Small intestine (tissue), 7 donors: ENCODE results near the gene SYT15B. TPM values are rescaled to one million over a fixed set of nuclear protein-coding genes. Genes with fewer than 3 reads are reported as not detected.
"Not testable (repeated sequence)": the region's sequence is repeated elsewhere in the genome, so short reads cannot be mapped to it uniquely, and the experiment has no call there.

Source experiments
- DNase-seq, 2 donors: peaks; one replicate each; pipeline versions ENCODE4 v3.0.0 to v3.0.0-alpha.2; 2013
- FAIRE-seq: peaks from 2 replicates; lab custom pipeline; 2012; peaks lifted over from hg19 to GRCh38; lab: Jason Lieb, UNC
- H3K27ac ChIP-seq, 3 donors: one replicate each; pipeline ENCODE4 v1.5.1; 2013; ENCODE audit warnings: low read length in 2 of 3, mild to moderate bottlenecking in 2 of 3, control low read depth in 1 of 3, inconsistent platforms in 1 of 3, low read depth in 1 of 3, moderate library complexity in 1 of 3
- H3K27me3 ChIP-seq, 3 donors: one replicate each; pipeline ENCODE4 v1.6.1; 2013; ENCODE audit warnings: low read length in 3 of 3, inconsistent platforms in 1 of 3; ENCODE audit not compliant: control insufficient read depth in 3 of 3, insufficient read depth in 3 of 3
- H3K36me3 ChIP-seq, 3 donors: one replicate each; pipeline ENCODE4 v1.6.1; 2013; ENCODE audit warnings: low read length in 3 of 3, inconsistent platforms in 1 of 3, low read depth in 1 of 3, mild to moderate bottlenecking in 1 of 3, moderate library complexity in 1 of 3; ENCODE audit not compliant: control insufficient read depth in 3 of 3, insufficient read depth in 2 of 3
- H3K4me1 ChIP-seq, 3 donors: one replicate each; pipeline ENCODE4 v1.6.1; 2013; ENCODE audit warnings: low read length in 2 of 3, inconsistent platforms in 1 of 3, low read depth in 1 of 3, mild to moderate bottlenecking in 1 of 3, moderate library complexity in 1 of 3; ENCODE audit not compliant: control insufficient read depth in 3 of 3, insufficient read depth in 2 of 3
- H3K4me3 ChIP-seq, 3 donors: one replicate each; pipeline ENCODE4 v1.5.1; 2013; ENCODE audit warnings: low read length in 3 of 3, control low read depth in 1 of 3, inconsistent platforms in 1 of 3, low read depth in 1 of 3, mild to moderate bottlenecking in 1 of 3, moderate library complexity in 1 of 3
- H3K9me3 ChIP-seq, 2 donors: one replicate each; pipeline ENCODE4 v1.6.1; 2013; ENCODE audit warnings: low read depth in 1 of 2, low read length in 1 of 2; ENCODE audit not compliant: control insufficient read depth in 2 of 2, insufficient read depth in 1 of 2
- WGBS, 3 donors: extraction: QIAGEN DNeasy Blood & Tissue Kit; methylation state at CpG; one replicate each; pipeline ENCODE4 v1.1.7; 2013; 5-methylcytosine and 5-hydroxymethylcytosine counted together
- polyA plus RNA-seq, 4 donors: library from polyadenylated mRNA; stranded (reverse) in 3 of 4; unstranded in 1 of 4; fragments of 200-250 nt in 3 of 4; fragments of 120-200 nt in 1 of 4; gene quantifications; one replicate each; pipeline versions ENCODE4 v1.2.1 to v1.2.3, GENCODE V29; 2013
- donor health status: healthy with polysubstance abuse.
- donor health status: control.
- donor health status: control.
- donor health status: Bipolar disorder and iron deficiency.
- donor health status: healthy.

The SYT15B gene
- polyA plus RNA-seq, 4 donors, result 0.99 to 3.3 TPM; not detected in 2

- H3K4me1 ChIP-seq, FAIRE-seq, H3K27ac ChIP-seq, DNase-seq, H3K4me3 ChIP-seq, H3K36me3 ChIP-seq, H3K27me3 ChIP-seq, H3K9me3 ChIP-seq: not testable (repeated sequence)
- WGBS, 3 donors, result 3 to 8% (median 4%) methylated on average over 22 to 68 of the region's 80 CpGs
These were observed 478 bp downstream of the SYT15B start for GRCh38 chr10:47762674-47763553.

DNA sequence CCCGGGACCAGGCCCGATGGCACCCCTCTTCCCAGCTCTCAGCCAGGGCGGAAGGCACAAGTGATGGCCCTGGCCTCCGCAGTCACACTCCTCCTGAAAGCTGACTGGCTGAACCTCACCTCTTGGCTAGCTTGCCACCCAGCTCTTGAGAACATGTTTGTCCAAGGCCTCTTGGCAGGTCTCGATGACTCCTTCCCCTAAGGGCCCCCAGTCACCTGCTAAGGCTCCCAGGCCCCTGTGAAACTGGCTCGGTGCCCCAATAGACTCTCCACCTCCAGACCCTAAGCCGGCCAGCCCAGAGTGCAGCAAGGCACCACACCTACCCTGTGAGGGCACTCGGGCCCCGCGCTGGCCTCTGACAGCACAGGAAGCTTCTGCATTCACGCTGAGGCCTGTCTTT is 4.5 kb downstream of the SYT15B start:
- H3K27me3 ChIP-seq, DNase-seq, H3K4me3 ChIP-seq, H3K9me3 ChIP-seq, H3K4me1 ChIP-seq, H3K36me3 ChIP-seq, H3K27ac ChIP-seq, FAIRE-seq: not testable (repeated sequence)
- WGBS, 3 donors, result 79% methylated on average over 3 of the region's 11 CpGs; no CpG with 5 or more reads in 2 of the 3 donors

- H3K9me3 ChIP-seq, H3K4me1 ChIP-seq, H3K27ac ChIP-seq, H3K27me3 ChIP-seq, H3K4me3 ChIP-seq, H3K36me3 ChIP-seq, FAIRE-seq, DNase-seq: not testable (repeated sequence)
- no CpG with 5 or more reads among the region's 13 CpGs for WGBS, 3 donors
These were observed 7.2 kb downstream of the SYT15B start for GRCh38 chr10:47756169-47756568.

- not testable (repeated sequence) for H3K36me3 ChIP-seq, H3K4me1 ChIP-seq, FAIRE-seq, H3K27me3 ChIP-seq, DNase-seq, H3K27ac ChIP-seq, H3K9me3 ChIP-seq, H3K4me3 ChIP-seq
- no CpG with 5 or more reads among the region's 24 CpGs for WGBS, 3 donors
These were observed 9.5 kb downstream of the SYT15B start for GRCh38 chr10:47753871-47754270.

DNA sequence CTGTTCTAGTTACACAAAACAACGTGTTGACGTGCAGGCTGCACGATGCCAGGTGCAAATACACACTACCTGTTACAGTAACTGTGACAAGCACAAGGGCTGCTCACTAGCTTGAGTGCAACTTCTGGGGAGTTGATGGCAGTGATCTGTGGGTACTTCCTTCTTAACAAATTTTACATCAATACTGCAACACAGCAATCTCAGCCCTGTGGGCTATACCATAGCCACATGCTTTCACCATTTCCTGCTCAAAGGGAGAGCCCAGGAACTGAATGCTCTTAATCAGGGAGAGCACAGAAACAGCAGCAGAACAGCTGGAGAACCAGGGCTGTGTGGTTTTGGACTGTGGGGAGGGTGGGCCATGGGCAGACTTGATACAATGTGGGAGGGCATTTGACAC is 10.2 kb downstream of the SYT15B start:
- H3K36me3 ChIP-seq, H3K27me3 ChIP-seq, H3K4me3 ChIP-seq, H3K4me1 ChIP-seq, H3K9me3 ChIP-seq, FAIRE-seq, DNase-seq, H3K27ac ChIP-seq: not testable (repeated sequence)
- 58 to 73% (median 60%) methylated on average over 1 to 2 of the region's 3 CpGs for WGBS, 3 donors

- H3K9me3 ChIP-seq, H3K27ac ChIP-seq, DNase-seq, H3K4me3 ChIP-seq, H3K36me3 ChIP-seq, FAIRE-seq, H3K27me3 ChIP-seq, H3K4me1 ChIP-seq: not testable (repeated sequence)
- no CpG with 5 or more reads among the region's 3 CpGs for WGBS, 3 donors
These were observed 11.6 kb downstream of the SYT15B start for GRCh38 chr10:47751821-47752220.

- not testable (repeated sequence) for DNase-seq, H3K9me3 ChIP-seq, FAIRE-seq, H3K27me3 ChIP-seq, H3K27ac ChIP-seq, H3K4me3 ChIP-seq, H3K4me1 ChIP-seq, H3K36me3 ChIP-seq
- no CpG with 5 or more reads among the region's 8 CpGs for WGBS, 3 donors
These were observed 13.0 kb downstream of the SYT15B start for GRCh38 chr10:47750360-47750759.

DNA sequence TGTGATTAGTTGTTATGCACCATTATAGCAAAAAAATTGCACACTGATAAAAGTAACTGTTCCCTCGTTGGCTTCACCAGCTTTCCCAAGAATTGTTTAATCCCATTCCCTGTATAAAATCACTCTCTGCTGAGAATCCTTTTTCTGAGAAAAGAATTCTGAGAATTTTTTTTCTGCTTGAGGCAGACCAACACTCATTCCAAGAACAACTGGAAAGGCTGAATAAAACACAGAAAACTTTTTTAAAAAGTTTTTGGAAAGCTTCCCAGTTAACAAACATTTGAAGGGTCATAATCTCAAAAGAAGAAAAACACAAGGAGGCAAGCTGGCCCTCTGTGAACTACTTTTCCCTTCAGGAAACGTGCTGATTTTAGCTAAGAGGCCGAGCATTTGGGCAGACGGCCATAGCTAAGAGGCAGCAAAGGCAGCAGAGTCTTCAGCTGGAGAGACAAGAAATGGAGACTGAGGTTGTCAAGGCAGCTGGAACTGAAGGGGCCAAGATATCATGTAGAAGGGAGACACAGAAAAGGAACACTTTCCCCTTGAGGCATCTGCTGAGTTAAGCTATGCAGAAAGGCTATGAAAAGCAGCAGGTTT is 16.5 kb downstream of the SYT15B start:
- H3K4me1 ChIP-seq, H3K4me3 ChIP-seq, DNase-seq, H3K27ac ChIP-seq, H3K27me3 ChIP-seq, H3K36me3 ChIP-seq, H3K9me3 ChIP-seq, FAIRE-seq: not testable (repeated sequence)
- WGBS, 3 donors, result 33 to 57% (median 43%) methylated on average over 3 of the region's 4 CpGs
